MCF 10A (cell line): Measurements from ENCODE around the gene CTNNA1. TPM values are rescaled to one million over a fixed set of nuclear protein-coding genes. Genes with fewer than 3 reads are reported as not detected.

ENCODE experiments used
- BruUV-seq: library from RNA; stranded (reverse); fragments of 400-500 nt; replicated peaks from 2 replicates; lab custom pipeline; 2021; lab: Mats Ljungman, UMichigan
- CTCF ChIA-PET: fragments of 300-600 bp; sonication (Branson Sonifier 250); formaldehyde crosslinking; extraction: SDS; loops from one replicate; lab custom pipeline; 2021; ENCODE audit warnings: antibody characterized with exemption, inconsistent platforms; lab: Yijun Ruan, JAX
- POLR2A ChIA-PET: fragments of 300-600, 350-650 bp; sonication (Branson Sonifier 250); formaldehyde crosslinking; extraction: SDS; loops from one replicate; lab custom pipeline; 2020; ENCODE audit warnings: antibody characterized with exemption, inconsistent platforms; lab: Yijun Ruan, JAX
- DNase-seq: peaks from one replicate; pipeline ENCODE4 v3.0.0-alpha.2; 2018; ENCODE audit not compliant: unreplicated experiment
- H3K27ac Mint-ChIP-seq: one replicate; pipeline ENCODE4 v1.8.0; 2022; ENCODE audit warnings: mild to moderate bottlenecking, low read depth, mixed read lengths; ENCODE audit not compliant: unreplicated experiment
- H3K27me3 Mint-ChIP-seq: one replicate; pipeline ENCODE4 v1.8.0; 2022; ENCODE audit warnings: mixed read lengths; ENCODE audit not compliant: insufficient read depth, unreplicated experiment
- H3K36me3 Mint-ChIP-seq: one replicate; pipeline ENCODE4 v1.8.0; 2022; ENCODE audit warnings: mild to moderate bottlenecking, moderate library complexity, mixed read lengths; ENCODE audit not compliant: insufficient read depth, unreplicated experiment
- H3K4me1 Mint-ChIP-seq: one replicate; pipeline ENCODE4 v1.8.0; 2022; ENCODE audit warnings: mixed read lengths; ENCODE audit not compliant: insufficient read depth, unreplicated experiment
- H3K4me3 Mint-ChIP-seq: one replicate; pipeline ENCODE4 v1.8.0; 2022; ENCODE audit warnings: mild to moderate bottlenecking, moderate library complexity, mixed read lengths; ENCODE audit not compliant: unreplicated experiment
- H3K9me3 Mint-ChIP-seq: one replicate; pipeline ENCODE4 v1.8.0; 2022; ENCODE audit warnings: mixed read lengths; ENCODE audit not compliant: unreplicated experiment
- CTCF ChIP-seq: fragments of 200-600 bp; IDR thresholded peaks from one replicate; pipeline ENCODE4 v1.8.0; 2022; ENCODE audit warnings: antibody characterized with exemption, mild to moderate bottlenecking; ENCODE audit not compliant: unreplicated experiment
- intact Hi-C: fragments of 100-400 bp; cut with micrococcal nuclease; formaldehyde crosslinking; loops from 2 replicates; pipeline ENCODE4 v1.14.1; 2022
- total RNA-seq: library from RNA; stranded (reverse); gene quantifications from 2 replicates; pipeline ENCODE4 v1.2.3, GENCODE V29; 2022

Gene CTNNA1
- total RNA-seq, 1 experiment from 2014 or later: 519 TPM

- peaks cover 17% of the 10 kb centered on the region for H3K36me3 Mint-ChIP-seq
- no peaks in the 10 kb centered on the region for H3K9me3 Mint-ChIP-seq
- no peak for DNase-seq
- no peak for TF ChIP-seq CTCF
- POLR2A ChIA-PET: interaction anchor here (0.7 to 2.7 kb wide), 5 partner anchors 10 to 380 kb away, joined by 3 to 11 read pairs (median 3); no protein-coding TSS in a partner anchor
- H3K4me3 Mint-ChIP-seq: no peak overlapping the region
- intact Hi-C loops: no loop called here
- peaks cover 6% of the 10 kb centered on the region for H3K4me1 Mint-ChIP-seq
- BruUV-seq: no TSS peak
- H3K27ac Mint-ChIP-seq: no peak overlapping the region
- CTCF ChIA-PET: interaction anchor here (0.6 to 1.8 kb wide), 4 partner anchors 8 to 65 kb away, joined by 3 to 5 read pairs (median 4); no protein-coding TSS in a partner anchor
- no peaks in the 10 kb centered on the region for H3K27me3 Mint-ChIP-seq
These were observed 125.4 kb downstream of the CTNNA1 start for GRCh38 chr5:138878437-138879235.

- Mint-ChIP-seq H3K4me3 (no peak overlapping the region), H3K27me3 (no peaks in the 10 kb centered on the region), H3K9me3 (no peaks in the 10 kb centered on the region), H3K36me3 (peaks cover 30% of the 10 kb centered on the region), H3K27ac (no peak overlapping the region), H3K4me1 (no peaks in the 10 kb centered on the region)
- BruUV-seq: no TSS peak
- no peak for TF ChIP-seq CTCF
- ChIA-PET CTCF (no interaction called here), POLR2A (interaction anchor here (0.8 to 1.3 kb wide), 2 partner anchors 14 to 38 kb away, joined by 3 read pairs; no protein-coding TSS in a partner anchor)
- intact Hi-C loops: no loop called here
- no peak for DNase-seq
These were observed 130.0 kb downstream of the CTNNA1 start for GRCh38 chr5:138883211-138883610.

GRCh38 chr5:138884094-138884493 is 130.9 kb downstream of the CTNNA1 start:
- no TSS peak for BruUV-seq
- no peak for TF ChIP-seq CTCF
- ChIA-PET CTCF (no interaction called here), POLR2A (no interaction called here)
- Mint-ChIP-seq H3K27me3 (no peaks in the 10 kb centered on the region), H3K36me3 (peaks cover 39% of the 10 kb centered on the region), H3K9me3 (no peaks in the 10 kb centered on the region), H3K4me3 (no peak overlapping the region), H3K27ac (no peak overlapping the region), H3K4me1 (no peaks in the 10 kb centered on the region)
- no peak for DNase-seq
- intact Hi-C loops: no loop called here

GRCh38 chr5:138884554-138884953 is 131.3 kb downstream of the CTNNA1 start:
- Mint-ChIP-seq H3K36me3 (peaks cover 41% of the 10 kb centered on the region), H3K27me3 (no peaks in the 10 kb centered on the region), H3K9me3 (no peaks in the 10 kb centered on the region), H3K4me3 (no peak overlapping the region), H3K4me1 (no peaks in the 10 kb centered on the region), H3K27ac (no peak overlapping the region)
- ChIA-PET POLR2A (no interaction called here), CTCF (no interaction called here)
- TF ChIP-seq CTCF: no peak
- DNase-seq: no peak
- intact Hi-C loops: no loop called here
- BruUV-seq: no TSS peak
